IPS-18a (cell line): ENCODE results near the gene RASGRF1.

Source experiments
- H3K27ac ChIP-seq: one replicate; pipeline ENCODE4 v1.5.1; 2013; ENCODE audit warnings: low read length
- H3K27me3 ChIP-seq: one replicate; pipeline ENCODE4 v1.6.1; 2013; ENCODE audit warnings: mild to moderate bottlenecking, low read length; ENCODE audit not compliant: control insufficient read depth, insufficient read depth
- H3K36me3 ChIP-seq: one replicate; pipeline ENCODE4 v1.6.1; 2013; ENCODE audit warnings: low read depth, low read length; ENCODE audit not compliant: control insufficient read depth
- H3K4me1 ChIP-seq: one replicate; pipeline ENCODE4 v1.6.1; 2013; ENCODE audit warnings: low read depth, low read length; ENCODE audit not compliant: control insufficient read depth
- H3K4me3 ChIP-seq: one replicate; pipeline ENCODE4 v1.5.1; 2013; ENCODE audit warnings: low read length
- H3K9ac ChIP-seq: one replicate; pipeline ENCODE4 v1.6.1; 2013; ENCODE audit warnings: mild to moderate bottlenecking, low read length, moderate library complexity
- H3K9me3 ChIP-seq: one replicate; pipeline ENCODE4 v1.6.1; 2013; ENCODE audit warnings: low read depth, low read length; ENCODE audit not compliant: control insufficient read depth

Gene RASGRF1

GRCh38 chr15:79082363-79083070 lies 8.1 kb downstream of the RASGRF1 start:
- H3K9me3 ChIP-seq, result no peaks in the 10 kb centered on the region
- no peak overlapping the region for H3K4me3 ChIP-seq
- no peak overlapping the region for H3K27ac ChIP-seq
- H3K36me3 ChIP-seq, result no peaks in the 10 kb centered on the region
- peaks cover 43% of the 10 kb centered on the region for H3K27me3 ChIP-seq
- no peak overlapping the region for H3K9ac ChIP-seq
- no peaks in the 10 kb centered on the region for H3K4me1 ChIP-seq

- Histone ChIP-seq H3K36me3 (no peaks in the 10 kb centered on the region), H3K9ac (no peak overlapping the region), H3K9me3 (no peaks in the 10 kb centered on the region), H3K4me1 (no peaks in the 10 kb centered on the region), H3K4me3 (no peak overlapping the region), H3K27me3 (peaks cover 11% of the 10 kb centered on the region), H3K27ac (no peak overlapping the region)
These were observed 11.7 kb downstream of the RASGRF1 start for GRCh38 chr15:79078763-79079410.

GRCh38 chr15:79078003-79078402 lies 12.6 kb downstream of the RASGRF1 start:
- H3K27me3 ChIP-seq, result peaks cover 4% of the 10 kb centered on the region
- no peak overlapping the region for H3K4me3 ChIP-seq
- H3K27ac ChIP-seq, result no peak overlapping the region
- no peaks in the 10 kb centered on the region for H3K4me1 ChIP-seq
- H3K36me3 ChIP-seq, result no peaks in the 10 kb centered on the region
- H3K9ac ChIP-seq, result no peak overlapping the region
- no peaks in the 10 kb centered on the region for H3K9me3 ChIP-seq

DNA sequence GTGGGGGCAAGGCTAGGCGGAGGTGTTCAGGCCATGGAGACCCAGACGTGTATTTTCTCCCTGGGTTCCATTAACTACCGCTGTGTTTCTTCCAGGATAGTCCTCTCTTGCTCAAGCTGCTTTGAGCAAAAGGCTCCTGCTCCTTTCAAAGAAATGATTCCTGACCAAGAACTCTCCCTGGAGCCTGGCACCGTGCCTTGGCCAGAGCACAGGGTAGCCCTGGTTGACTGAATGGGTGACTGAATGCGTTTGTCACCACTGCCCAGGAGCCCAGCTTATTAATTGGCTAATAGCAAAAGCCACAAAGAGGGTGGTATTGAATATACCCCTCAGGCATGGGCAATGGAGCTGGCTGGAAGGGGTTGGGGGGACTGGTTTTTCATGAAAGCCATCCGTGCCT lies 13.9 kb downstream of the RASGRF1 start:
- H3K27ac ChIP-seq, result no peak overlapping the region
- H3K4me1 ChIP-seq, result no peaks in the 10 kb centered on the region
- no peak overlapping the region for H3K4me3 ChIP-seq
- H3K36me3 ChIP-seq, result no peaks in the 10 kb centered on the region
- H3K9me3 ChIP-seq, result no peaks in the 10 kb centered on the region
- H3K27me3 ChIP-seq, result no peaks in the 10 kb centered on the region
- H3K9ac ChIP-seq, result no peak overlapping the region

- no peak overlapping the region for H3K9ac ChIP-seq
- no peaks in the 10 kb centered on the region for H3K4me1 ChIP-seq
- no peaks in the 10 kb centered on the region for H3K27me3 ChIP-seq
- no peaks in the 10 kb centered on the region for H3K36me3 ChIP-seq
- no peaks in the 10 kb centered on the region for H3K9me3 ChIP-seq
- H3K4me3 ChIP-seq, result no peak overlapping the region
- H3K27ac ChIP-seq, result no peak overlapping the region
These were observed 15.3 kb downstream of the RASGRF1 start for GRCh38 chr15:79075256-79075655.

- no peaks in the 10 kb centered on the region for H3K27me3 ChIP-seq
- H3K9me3 ChIP-seq, result no peaks in the 10 kb centered on the region
- no peaks in the 10 kb centered on the region for H3K36me3 ChIP-seq
- no peak overlapping the region for H3K9ac ChIP-seq
- no peaks in the 10 kb centered on the region for H3K4me1 ChIP-seq
- H3K4me3 ChIP-seq, result no peak overlapping the region
- H3K27ac ChIP-seq, result no peak overlapping the region
These were observed 17.2 kb downstream of the RASGRF1 start for GRCh38 chr15:79073336-79073735.

DNA sequence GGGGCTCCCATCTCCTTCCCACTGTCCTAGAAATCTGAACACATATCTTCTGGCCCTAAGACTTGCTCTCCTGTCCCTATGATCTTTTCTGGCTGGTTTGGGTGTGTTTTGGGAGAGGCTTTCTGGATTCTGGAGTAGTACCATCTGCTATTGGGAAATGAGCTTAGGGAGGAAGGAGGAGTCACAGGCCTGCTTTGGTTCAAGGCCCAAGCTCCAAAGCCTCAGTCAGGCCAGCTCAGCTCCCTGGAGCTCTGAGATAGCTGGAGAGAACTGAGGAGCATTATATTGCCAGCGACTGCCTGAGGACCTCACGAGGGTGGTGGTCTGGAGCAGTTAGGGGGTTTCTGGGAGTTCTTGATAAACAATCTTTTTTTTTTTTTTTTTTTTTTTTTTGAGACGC lies 18.7 kb downstream of the RASGRF1 start:
- Histone ChIP-seq H3K27me3 (no peaks in the 10 kb centered on the region), H3K4me1 (no peaks in the 10 kb centered on the region), H3K9me3 (no peaks in the 10 kb centered on the region), H3K9ac (no peak overlapping the region), H3K36me3 (no peaks in the 10 kb centered on the region), H3K27ac (no peak overlapping the region), H3K4me3 (no peak overlapping the region)

DNA sequence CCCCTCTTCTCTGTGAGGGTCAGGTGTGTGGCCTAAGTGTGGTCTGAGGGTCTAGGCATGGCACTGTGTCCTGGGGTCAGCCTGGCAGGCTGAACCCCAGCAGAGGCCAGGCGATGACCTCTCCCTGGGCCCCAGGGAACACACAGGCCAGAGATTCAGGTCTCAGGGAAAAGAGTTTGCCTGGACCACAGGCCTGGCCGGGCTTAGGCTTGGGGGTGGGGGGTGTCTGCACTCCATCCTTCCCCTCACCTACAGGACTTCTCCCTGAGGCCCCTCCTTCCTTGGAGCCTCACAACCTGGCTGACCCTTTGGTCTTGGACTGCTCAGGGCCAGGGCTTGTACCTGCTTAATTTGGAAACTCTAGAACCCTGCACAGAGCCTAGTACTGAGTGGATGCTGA lies 21.8 kb downstream of the RASGRF1 start:
- Histone ChIP-seq H3K27me3 (peaks cover 8% of the 10 kb centered on the region), H3K27ac (no peak overlapping the region), H3K4me1 (no peaks in the 10 kb centered on the region), H3K9me3 (no peaks in the 10 kb centered on the region), H3K36me3 (no peaks in the 10 kb centered on the region), H3K4me3 (no peak overlapping the region), H3K9ac (no peak overlapping the region)

DNA sequence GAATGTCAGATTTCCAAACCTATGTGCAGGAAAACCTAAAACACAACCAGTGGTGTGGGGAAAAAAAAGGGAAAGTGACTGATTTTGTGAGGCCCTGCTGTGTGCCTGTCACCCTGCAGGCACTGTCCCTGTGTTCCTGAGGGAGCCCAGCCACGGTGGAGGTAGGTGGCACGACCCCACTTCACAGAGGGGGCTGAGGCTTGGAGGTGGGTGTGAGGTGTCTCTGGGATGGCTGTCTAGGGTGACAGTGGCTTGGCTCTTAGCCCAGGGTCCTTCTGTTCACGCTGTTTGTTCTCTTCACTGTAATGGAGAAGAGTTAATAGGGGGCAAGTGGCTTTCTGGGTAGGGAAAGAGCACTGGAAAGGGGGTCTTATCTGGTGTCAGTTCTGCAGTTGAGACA lies 22.6 kb downstream of the RASGRF1 start:
- Histone ChIP-seq H3K36me3 (no peaks in the 10 kb centered on the region), H3K27me3 (peaks cover 13% of the 10 kb centered on the region), H3K4me3 (no peak overlapping the region), H3K4me1 (no peaks in the 10 kb centered on the region), H3K9ac (no peak overlapping the region), H3K9me3 (no peaks in the 10 kb centered on the region), H3K27ac (no peak overlapping the region)

DNA sequence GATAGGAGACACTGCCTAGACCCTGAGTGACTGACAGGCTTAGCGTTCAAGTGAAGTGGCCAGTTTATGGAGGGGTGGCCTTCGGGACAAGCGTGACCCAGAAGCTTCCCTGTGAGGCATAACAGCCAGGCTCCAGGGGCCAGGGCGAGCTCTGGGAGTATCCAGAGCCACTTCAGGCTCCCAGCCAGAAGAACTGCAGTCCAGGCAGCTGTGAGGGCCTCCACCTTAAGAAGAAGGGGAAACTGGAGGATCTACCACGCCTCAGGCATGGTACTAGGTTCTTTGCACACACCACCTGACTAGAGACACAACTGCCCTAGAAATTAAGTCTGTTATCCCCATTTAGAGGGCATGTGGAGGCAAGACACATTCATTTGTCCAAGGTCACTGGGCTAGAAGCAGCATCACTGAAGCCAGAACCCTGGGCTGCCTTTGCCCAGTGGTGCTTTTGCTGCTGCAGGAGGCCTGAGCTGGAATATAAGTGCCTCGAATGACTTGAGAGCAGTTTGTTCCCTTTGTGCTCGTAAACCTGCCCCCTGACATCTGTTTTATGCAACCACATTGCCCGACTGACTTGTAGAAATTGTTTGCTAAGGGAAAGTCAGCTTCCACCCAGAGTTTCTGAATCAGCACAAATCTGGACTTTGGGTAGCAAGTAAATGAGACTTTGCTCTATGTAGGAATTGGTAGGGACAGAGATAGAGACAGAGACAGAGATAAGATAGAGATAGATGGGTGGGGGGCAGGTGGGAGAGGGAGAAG lies 23.3 kb downstream of the RASGRF1 start:
- Histone ChIP-seq H3K9ac (no peak overlapping the region), H3K9me3 (no peaks in the 10 kb centered on the region), H3K4me1 (no peaks in the 10 kb centered on the region), H3K36me3 (no peaks in the 10 kb centered on the region), H3K27me3 (peaks cover 20% of the 10 kb centered on the region), H3K4me3 (no peak overlapping the region), H3K27ac (no peak overlapping the region)

DNA sequence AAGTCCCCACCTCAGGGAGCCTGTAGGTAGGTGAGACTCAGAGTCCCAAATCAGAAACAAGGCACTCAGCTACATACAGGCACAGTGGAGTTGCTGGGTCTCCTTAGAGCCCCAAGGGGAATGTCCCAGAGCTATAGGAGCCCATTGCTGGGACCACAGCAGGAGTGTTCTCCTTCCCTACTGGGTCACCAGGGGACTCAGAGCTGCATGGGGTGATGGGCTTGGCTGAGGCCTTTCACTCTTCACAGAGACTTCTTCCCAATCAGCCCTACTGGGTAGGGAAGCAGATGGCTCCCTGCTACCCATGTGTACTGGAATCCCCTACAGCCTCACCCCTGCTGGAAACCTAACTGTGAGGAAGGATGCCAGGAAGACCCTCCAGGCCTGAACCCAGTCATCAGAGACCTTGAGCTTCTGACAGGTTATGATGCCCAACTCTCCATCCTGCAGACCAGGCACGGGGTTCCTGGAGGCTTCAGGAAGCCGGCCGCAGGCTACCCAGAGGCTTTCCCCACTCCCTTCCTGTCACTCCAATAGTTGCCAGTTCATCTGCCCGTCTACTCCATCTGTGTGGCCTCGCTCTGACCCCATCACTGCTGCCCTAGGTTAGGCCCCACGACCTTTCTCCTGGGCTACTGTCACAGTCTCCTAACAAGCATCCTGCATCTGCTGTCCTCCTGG lies 24.0 kb downstream of the RASGRF1 start:
- H3K9ac ChIP-seq, result no peak overlapping the region
- H3K36me3 ChIP-seq, result no peaks in the 10 kb centered on the region
- H3K27me3 ChIP-seq, result peaks cover 28% of the 10 kb centered on the region
- no peaks in the 10 kb centered on the region for H3K4me1 ChIP-seq
- no peaks in the 10 kb centered on the region for H3K9me3 ChIP-seq
- no peak overlapping the region for H3K27ac ChIP-seq
- H3K4me3 ChIP-seq, result no peak overlapping the region
